Epithelial cell of proximal tubule (primary cell): ENCODE results near the gene AGBL3. TPM values are rescaled to one million over a fixed set of nuclear protein-coding genes. Genes with fewer than 3 reads are reported as not detected.

Source experiments
- DNase-seq: peaks from one replicate; pipeline ENCODE4 v3.0.0-alpha.2; 2011; ENCODE audit warnings: low read depth
- H3K4me3 ChIP-seq: 2 replicates; pipeline ENCODE4 v1.5.1; 2011; ENCODE audit warnings: low read depth, mild to moderate bottlenecking, low read length
- CTCF ChIP-seq: conservative IDR thresholded peaks from 2 replicates; pipeline ENCODE4 v1.5.1; 2012; ENCODE audit warnings: low read depth, mild to moderate bottlenecking, low read length
- total RNA-seq: library from RNA; depleted of rRNA; stranded (reverse); fragments of >200 nt; gene quantifications from 2 replicates; pipeline ENCODE4 v1.2.3, GENCODE V29; 2015

AGBL3 gene
- 1.7 and 4.0 TPM in 2 replicates for total RNA-seq

GRCh38 chr7:134986363-134987251 is at the start of gene AGBL3:
Gene AGBL3, plus strand, starts transcription at chr7:134986508. Its CDS starts 1,426 bp downstream, at chr7:134987934.
- peak within 1 kb of the TSS; percentile 82 for H3K4me3 ChIP-seq
- TF ChIP-seq CTCF, result peak; percentile 59
- peak; percentile 61 for DNase-seq

- no peak for TF ChIP-seq CTCF
- DNase-seq, result no peak
- no peak overlapping the region for H3K4me3 ChIP-seq
Observed at GRCh38 chr7:134936893-134937510, 49.3 kb upstream of the AGBL3 start.

GRCh38 chr7:134938141-134938540 is 48.2 kb upstream of the AGBL3 start:
- no peak overlapping the region for H3K4me3 ChIP-seq
- DNase-seq, result no peak
- no peak for TF ChIP-seq CTCF

GRCh38 chr7:134939136-134939535 is 47.2 kb upstream of the AGBL3 start:
- no peak for TF ChIP-seq CTCF
- no peak for DNase-seq
- no peak overlapping the region for H3K4me3 ChIP-seq

- no peak for TF ChIP-seq CTCF
- no peak overlapping the region for H3K4me3 ChIP-seq
- DNase-seq, result no peak
Observed at GRCh38 chr7:134940729-134941128, 45.6 kb upstream of the AGBL3 start.

- TF ChIP-seq CTCF, result no peak
- H3K4me3 ChIP-seq, result no peak overlapping the region
- peak; percentile 93 for DNase-seq
Observed at GRCh38 chr7:134941185-134941900, 45.0 kb upstream of the AGBL3 start.
